Measurements from ENCODE around the gene ST3GAL2. TPM values are rescaled to one million over a fixed set of nuclear protein-coding genes. Genes with fewer than 3 reads are reported as not detected.
"Not testable (repeated sequence)": the region's sequence is repeated elsewhere in the genome, so short reads cannot be mapped to it uniquely, and the experiment has no call there.

Gene ST3GAL2
- total RNA-seq, 2 donors from 2014 or later = 14.5 to 18.6 TPM

- H3K4me1 Mint-ChIP-seq = peaks cover 6% of the 10 kb centered on the region
- peak; percentile 3 for ATAC-seq (replicated peaks)
- H3K27me3 Mint-ChIP-seq = no peaks in the 10 kb centered on the region
- peak overlapping the region; percentile 90 for H3K27ac Mint-ChIP-seq
- peak overlapping the region; percentile 87 for H3K4me3 Mint-ChIP-seq
- H3K36me3 Mint-ChIP-seq (ENCODE audit: low read depth) = no peaks in the 10 kb centered on the region
- no peaks in the 10 kb centered on the region for H3K9me3 Mint-ChIP-seq
These were observed 15.0 kb upstream of the ST3GAL2 start for GRCh38 chr16:70453892-70454221.

DNA sequence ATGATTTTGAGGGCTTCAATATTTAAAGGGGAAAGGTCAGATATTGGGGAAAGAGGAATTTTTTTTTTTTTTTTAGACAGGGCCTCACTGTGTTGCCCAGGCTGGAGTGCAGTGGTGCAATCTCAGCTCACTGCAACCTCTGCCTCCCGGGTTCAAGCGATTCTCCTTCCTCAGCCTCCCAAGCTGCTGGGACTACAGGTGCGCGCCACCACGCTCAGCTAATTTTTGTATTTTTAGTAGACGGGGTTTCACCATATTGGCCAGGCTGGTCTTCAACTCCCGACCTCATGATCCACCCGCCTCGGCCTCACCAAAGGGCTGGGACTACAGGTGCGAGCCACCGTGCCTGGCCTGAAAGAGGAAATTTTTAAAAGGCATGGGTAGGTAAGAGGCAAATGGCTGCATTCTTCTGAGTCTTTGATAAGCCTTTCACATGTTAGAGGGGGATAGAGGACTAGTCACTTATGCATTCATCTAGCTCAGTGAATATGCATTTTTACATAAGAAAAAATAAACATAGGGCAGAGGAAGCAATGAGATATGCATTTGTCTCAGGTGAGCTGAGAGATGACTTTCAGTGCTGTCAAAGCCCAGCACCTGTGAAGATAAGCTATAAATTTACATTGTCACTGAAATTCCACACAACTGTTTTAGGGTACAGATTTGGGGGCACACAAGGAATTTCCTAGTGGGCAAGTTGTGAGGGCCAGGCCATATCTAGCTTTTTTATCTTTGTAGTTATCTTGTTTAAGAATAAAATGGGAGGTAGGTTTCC, 14.4 kb upstream of the ST3GAL2 start:
- no peak for ATAC-seq (replicated peaks)
- H3K27ac Mint-ChIP-seq = peak overlapping the region; percentile 90
- H3K27me3 Mint-ChIP-seq = no peaks in the 10 kb centered on the region
- H3K36me3 Mint-ChIP-seq (ENCODE audit: low read depth) = no peaks in the 10 kb centered on the region
- H3K4me1 Mint-ChIP-seq = peaks cover 6% of the 10 kb centered on the region
- H3K9me3 Mint-ChIP-seq = no peaks in the 10 kb centered on the region
- H3K4me3 Mint-ChIP-seq = peak overlapping the region; percentile 87

GRCh38 chr16:70451004-70451340, 12.1 kb upstream of the ST3GAL2 start:
- H3K9me3 Mint-ChIP-seq; H3K27ac Mint-ChIP-seq; H3K36me3 Mint-ChIP-seq (ENCODE audit: low read depth); H3K27me3 Mint-ChIP-seq; ATAC-seq (replicated peaks); H3K4me1 Mint-ChIP-seq; H3K4me3 Mint-ChIP-seq: not testable (repeated sequence)

DNA sequence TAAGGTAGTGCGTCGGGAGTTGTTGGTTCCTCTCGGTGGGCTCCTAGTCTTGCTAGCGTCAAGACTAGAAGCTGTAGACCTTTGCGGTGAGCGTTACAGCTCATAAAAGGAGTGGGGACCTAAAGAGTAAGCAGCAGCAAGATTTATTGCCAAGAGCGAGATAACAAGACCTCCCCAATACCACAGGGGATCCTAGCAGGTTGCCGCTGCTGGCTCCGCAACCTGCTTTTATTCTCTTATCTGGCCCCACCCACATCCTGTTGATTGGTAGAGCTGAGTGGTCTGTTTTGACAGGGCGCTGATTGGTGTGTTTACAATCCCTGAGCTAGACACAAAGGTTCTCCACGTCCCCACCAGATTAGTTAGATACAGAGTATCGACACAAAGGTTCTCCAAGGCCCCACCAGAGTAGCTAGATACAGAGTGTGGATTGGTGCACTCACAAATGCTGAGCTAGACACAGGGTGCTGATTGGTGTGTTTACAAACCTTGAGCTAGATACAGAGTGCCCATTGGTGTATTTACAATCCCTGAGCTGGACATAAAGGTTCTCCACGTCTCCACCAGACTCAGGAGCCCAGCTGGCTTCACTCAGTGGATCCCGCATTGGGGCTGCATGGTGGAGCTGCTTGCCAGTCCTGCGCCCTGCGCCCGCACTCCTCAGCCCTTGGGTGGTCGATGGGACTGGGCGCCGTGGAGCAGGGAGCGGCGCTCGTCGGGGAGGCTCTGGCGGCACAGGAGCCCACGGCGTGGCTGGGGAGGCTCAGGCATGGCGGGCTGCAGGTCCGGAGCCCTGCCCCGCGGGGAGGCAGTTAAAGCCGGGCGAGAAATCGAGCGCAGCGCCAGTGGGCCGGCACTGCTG, 11.5 kb upstream of the ST3GAL2 start:
- H3K4me3 Mint-ChIP-seq, H3K27me3 Mint-ChIP-seq: not testable (repeated sequence)

GRCh38 chr16:70448075-70448474, 9.2 kb upstream of the ST3GAL2 start:
- ATAC-seq (replicated peaks) = no peak
- H3K27ac Mint-ChIP-seq = no peak overlapping the region

More for the DNA sequence above, 11.5 kb upstream of the ST3GAL2 start:
- not testable (repeated sequence) for H3K9me3 Mint-ChIP-seq; H3K27ac Mint-ChIP-seq; H3K36me3 Mint-ChIP-seq (ENCODE audit: low read depth); ATAC-seq (replicated peaks); H3K4me1 Mint-ChIP-seq

GRCh38 chr16:70444249-70445063, 5.6 kb upstream of the ST3GAL2 start:
- H3K27ac Mint-ChIP-seq = no peak overlapping the region
- no peak for ATAC-seq (replicated peaks)
- H3K4me3 Mint-ChIP-seq = no peak overlapping the region
- H3K4me1 Mint-ChIP-seq = no peaks in the 10 kb centered on the region
- no peaks in the 10 kb centered on the region for H3K9me3 Mint-ChIP-seq
- no peaks in the 10 kb centered on the region for H3K27me3 Mint-ChIP-seq
- no peaks in the 10 kb centered on the region for H3K36me3 Mint-ChIP-seq (ENCODE audit: low read depth)

More at GRCh38 chr16:70448075-70448474, 9.2 kb upstream of the ST3GAL2 start:
- no peaks in the 10 kb centered on the region for H3K9me3 Mint-ChIP-seq
- no peaks in the 10 kb centered on the region for H3K4me1 Mint-ChIP-seq
- H3K36me3 Mint-ChIP-seq (ENCODE audit: low read depth) = no peaks in the 10 kb centered on the region
- H3K27me3 Mint-ChIP-seq = no peaks in the 10 kb centered on the region
- H3K4me3 Mint-ChIP-seq = no peak overlapping the region

DNA sequence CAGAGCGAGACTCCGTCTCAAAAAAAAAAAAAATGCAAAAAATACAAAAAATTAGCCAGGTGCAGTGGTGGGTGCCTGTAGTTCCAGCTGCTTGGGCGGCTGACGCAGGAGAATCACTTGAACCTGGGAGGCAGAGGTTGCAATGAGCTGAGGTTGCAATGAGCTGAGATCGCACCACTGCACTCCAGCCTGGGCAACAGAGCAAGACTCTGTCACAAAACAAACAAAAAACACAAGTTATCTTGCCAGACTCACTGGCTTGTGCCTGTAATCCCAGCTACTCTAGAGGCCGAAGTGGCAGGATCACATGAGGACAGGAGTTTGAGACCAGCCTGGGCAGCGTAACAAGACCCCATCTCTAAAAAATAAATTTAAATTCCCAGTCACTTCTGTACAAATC, 3.4 kb upstream of the ST3GAL2 start:
- Mint-ChIP-seq H3K36me3 (ENCODE audit: low read depth) (no peaks in the 10 kb centered on the region), H3K4me3 (no peak overlapping the region), H3K27me3 (no peaks in the 10 kb centered on the region), H3K27ac (no peak overlapping the region), H3K9me3 (no peaks in the 10 kb centered on the region), H3K4me1 (peaks cover 11% of the 10 kb centered on the region)
- ATAC-seq (replicated peaks) = no peak

DNA sequence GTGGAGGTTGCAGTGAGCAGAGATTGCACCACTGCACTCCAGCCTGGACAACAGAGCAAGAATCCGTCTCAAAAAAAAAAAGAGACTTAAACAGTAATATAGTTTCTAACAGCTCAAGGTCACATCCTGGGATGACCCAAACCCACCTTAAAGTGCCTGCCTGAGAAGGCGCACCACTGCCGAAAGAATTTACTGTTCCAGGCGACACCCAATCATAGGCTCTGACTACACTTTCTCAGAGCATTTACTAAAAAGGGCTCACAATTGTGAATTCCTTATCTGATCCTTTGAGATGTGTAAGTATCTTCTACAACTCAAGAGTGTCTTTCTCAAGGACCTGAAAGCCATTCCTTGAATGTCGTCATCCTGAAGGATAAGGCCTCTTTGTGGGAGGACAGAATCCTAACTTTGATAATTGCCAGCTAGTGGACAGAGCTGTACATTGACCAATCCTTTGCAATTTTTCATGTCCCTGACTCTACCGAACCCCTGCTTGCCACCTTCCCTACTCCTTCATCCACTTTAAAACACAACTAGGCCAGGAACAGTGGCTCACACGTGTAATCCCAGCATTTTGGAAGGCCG, 2.6 kb upstream of the ST3GAL2 start:
- H3K4me3 Mint-ChIP-seq = no peak overlapping the region
- H3K36me3 Mint-ChIP-seq (ENCODE audit: low read depth) = no peaks in the 10 kb centered on the region
- peaks cover 15% of the 10 kb centered on the region for H3K4me1 Mint-ChIP-seq
- H3K27me3 Mint-ChIP-seq = no peaks in the 10 kb centered on the region
- no peak overlapping the region for H3K27ac Mint-ChIP-seq
- no peak for ATAC-seq (replicated peaks)
- no peaks in the 10 kb centered on the region for H3K9me3 Mint-ChIP-seq

GRCh38 chr16:70440009-70440692, 1.3 kb upstream of the ST3GAL2 start:
- Mint-ChIP-seq H3K4me3 (peak overlapping the region; percentile 99), H3K27ac (no peak overlapping the region), H3K9me3 (no peaks in the 10 kb centered on the region), H3K36me3 (ENCODE audit: low read depth) (no peaks in the 10 kb centered on the region), H3K4me1 (peaks cover 18% of the 10 kb centered on the region), H3K27me3 (no peaks in the 10 kb centered on the region)
- no peak for ATAC-seq (replicated peaks)

- Mint-ChIP-seq H3K4me1 (peaks cover 18% of the 10 kb centered on the region), H3K27ac (peak overlapping the region; percentile 95), H3K9me3 (no peaks in the 10 kb centered on the region), H3K27me3 (no peaks in the 10 kb centered on the region), H3K36me3 (ENCODE audit: low read depth) (peaks cover 15% of the 10 kb centered on the region), H3K4me3 (peak overlapping the region; percentile 99)
- ATAC-seq (replicated peaks) = peak; percentile 8
These were observed 323 bp downstream of the ST3GAL2 start for GRCh38 chr16:70438585-70438968.

GRCh38 chr16:70437582-70438557, 1.0 kb downstream of the ST3GAL2 start:
- Mint-ChIP-seq H3K36me3 (ENCODE audit: low read depth) (peaks cover 15% of the 10 kb centered on the region), H3K4me3 (peak overlapping the region; percentile 99), H3K27ac (peak overlapping the region; percentile 95), H3K9me3 (no peaks in the 10 kb centered on the region), H3K4me1 (peaks cover 18% of the 10 kb centered on the region), H3K27me3 (no peaks in the 10 kb centered on the region)
- no peak for ATAC-seq (replicated peaks)

DNA sequence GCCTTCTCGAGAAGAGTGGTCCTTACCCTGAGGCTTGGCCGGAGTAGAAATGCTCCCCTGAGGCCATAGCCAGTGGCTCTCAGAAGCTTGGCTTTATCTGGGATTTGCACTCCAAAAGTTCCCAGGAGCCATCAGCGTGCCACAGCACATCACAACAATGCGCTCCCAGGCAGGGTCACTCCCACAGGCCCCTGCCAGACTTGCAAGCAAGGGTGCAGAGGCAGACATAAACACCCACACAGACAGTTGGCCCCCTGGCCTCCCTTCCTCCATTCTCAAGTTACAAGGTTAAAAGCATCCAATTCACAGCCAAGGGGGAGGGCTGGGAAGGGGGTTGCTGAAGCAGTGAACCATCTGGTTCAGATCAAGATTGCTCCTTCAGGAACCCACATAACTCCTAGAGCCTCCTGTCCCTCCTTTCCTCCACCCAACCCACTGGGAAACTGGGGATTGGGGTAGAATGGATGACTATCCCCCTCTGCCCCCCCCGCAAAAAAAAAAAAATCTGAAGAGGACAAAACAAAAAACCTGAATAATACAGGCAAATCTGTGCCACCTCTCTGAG, 1.8 kb downstream of the ST3GAL2 start:
- H3K27ac Mint-ChIP-seq = peak overlapping the region; percentile 95
- H3K4me1 Mint-ChIP-seq = peaks cover 18% of the 10 kb centered on the region
- peak overlapping the region; percentile 99 for H3K4me3 Mint-ChIP-seq
- no peak for ATAC-seq (replicated peaks)
- H3K36me3 Mint-ChIP-seq (ENCODE audit: low read depth) = peaks cover 15% of the 10 kb centered on the region
- H3K27me3 Mint-ChIP-seq = no peaks in the 10 kb centered on the region
- no peaks in the 10 kb centered on the region for H3K9me3 Mint-ChIP-seq
